HG02981 (cell line): Measurements from ENCODE around the gene PPP2R5C.
A peak's percentile ranks its signal among the peaks of the same experiment; 100 is the strongest.

ENCODE experiments used
- ATAC-seq: cut with Tn5 transposase; IDR thresholded peaks from one replicate; pipeline ENCODE4 v1.9.1; 2021; ENCODE audit warnings: mild to moderate bottlenecking, moderate library complexity; ENCODE audit not compliant: unreplicated experiment

The PPP2R5C gene

GRCh38 chr14:101838476-101838875, 77.0 kb downstream of the PPP2R5C start:
- no peak for ATAC-seq

DNA sequence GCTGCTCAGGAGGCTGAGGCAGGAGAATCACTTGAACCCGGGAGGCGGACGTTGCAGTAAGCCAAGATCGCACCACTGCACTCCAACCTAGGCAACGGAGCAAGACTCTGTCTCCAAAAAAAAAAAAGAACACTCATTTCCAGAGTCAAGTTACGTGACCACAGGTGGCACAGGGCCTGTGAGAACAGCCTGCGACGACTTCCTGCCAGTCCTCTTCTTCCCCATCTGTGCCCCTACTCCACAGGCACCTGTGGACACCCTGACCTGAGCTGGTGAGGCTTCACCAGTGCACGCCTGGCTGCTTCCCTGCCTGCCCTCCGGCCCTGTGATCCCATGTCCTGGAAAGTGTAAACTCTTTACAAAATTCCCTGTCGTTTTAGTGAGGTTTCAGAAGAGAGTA, 77.7 kb downstream of the PPP2R5C start:
- peak; percentile 42 for ATAC-seq

GRCh38 chr14:101839661-101840060, 78.2 kb downstream of the PPP2R5C start:
- no peak for ATAC-seq

DNA sequence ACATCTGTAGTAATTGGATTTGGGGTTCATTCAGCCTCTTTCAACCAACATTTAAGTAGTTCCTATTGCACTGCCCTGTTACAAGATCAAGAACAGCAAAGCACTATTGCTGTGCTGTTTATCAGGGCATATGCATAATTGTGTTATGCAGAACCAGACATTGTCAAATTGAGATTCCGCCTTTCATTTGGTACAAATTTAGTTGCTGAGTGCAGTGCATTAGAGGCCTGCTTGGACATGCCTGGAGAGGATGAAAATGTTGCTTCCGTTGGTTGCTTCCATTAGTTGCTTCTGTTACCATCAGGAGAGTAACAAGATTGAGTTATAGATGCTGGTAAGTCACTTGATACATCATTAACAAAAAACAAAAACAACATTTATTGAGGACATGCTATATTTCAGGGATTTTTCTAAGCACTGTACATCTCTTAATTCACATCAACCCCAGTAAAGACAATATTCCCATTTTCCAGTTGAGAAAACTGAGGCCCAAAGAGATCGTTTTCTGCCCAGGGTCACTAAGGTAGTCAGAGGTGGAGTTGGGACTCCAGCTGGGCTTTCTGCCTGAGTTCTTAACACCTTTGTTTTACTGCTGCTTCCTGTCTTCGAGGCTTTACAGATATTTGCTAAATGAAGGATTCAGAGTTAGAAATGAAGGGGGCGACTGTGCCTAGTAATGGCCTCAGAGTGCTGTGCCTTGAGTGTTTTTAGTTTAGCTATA, 79.3 kb downstream of the PPP2R5C start:
- no peak for ATAC-seq

- ATAC-seq: no peak
Measured at GRCh38 chr14:101843038-101843437, 81.5 kb downstream of the PPP2R5C start.

GRCh38 chr14:101843665-101844064, 82.2 kb downstream of the PPP2R5C start:
- ATAC-seq: peak; percentile 55

- no peak for ATAC-seq
Measured at GRCh38 chr14:101844219-101844618, 82.7 kb downstream of the PPP2R5C start.

DNA sequence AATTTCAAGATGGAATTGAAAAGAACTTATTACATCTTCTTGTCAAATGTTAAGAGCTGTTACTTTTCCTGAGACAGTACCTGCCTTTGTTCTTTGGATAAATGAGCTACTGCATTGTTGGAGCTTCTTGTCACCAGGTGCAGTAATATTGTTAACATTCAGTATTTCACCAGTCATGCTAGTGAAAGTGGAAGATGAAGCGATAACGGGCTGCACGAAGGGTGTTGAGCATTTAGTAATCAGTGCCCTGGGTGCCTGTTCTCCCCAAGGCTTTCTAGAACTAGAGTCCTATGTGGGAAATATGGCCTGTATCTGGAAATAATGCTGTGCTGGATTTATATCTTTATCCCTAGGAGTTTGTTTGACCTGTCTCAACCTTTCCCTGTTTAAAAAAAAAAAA, 83.2 kb downstream of the PPP2R5C start:
- no peak for ATAC-seq

DNA sequence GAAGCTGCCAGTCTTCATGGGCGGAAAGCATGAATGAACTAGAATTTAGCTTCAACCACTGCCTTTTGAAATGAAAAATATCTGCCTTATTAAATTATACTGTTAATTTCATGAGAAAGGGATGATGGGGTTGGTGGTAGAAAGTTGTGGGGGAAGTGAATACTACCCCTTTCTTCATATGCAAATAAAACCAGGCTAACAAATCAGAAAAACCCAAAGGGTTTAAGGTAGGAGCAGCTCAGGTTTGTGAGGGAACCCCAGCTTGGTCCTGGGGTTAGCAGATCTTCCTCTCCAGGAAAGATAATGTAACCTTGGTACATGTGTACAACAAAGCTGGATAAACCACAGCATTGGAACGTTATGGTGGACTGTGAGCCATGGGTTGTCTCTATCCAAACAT, 84.0 kb downstream of the PPP2R5C start:
- ATAC-seq: no peak

- ATAC-seq: no peak
Measured at GRCh38 chr14:101845896-101846295, 84.4 kb downstream of the PPP2R5C start.

GRCh38 chr14:101849125-101849524, 87.6 kb downstream of the PPP2R5C start:
- ATAC-seq: peak; percentile 77

DNA sequence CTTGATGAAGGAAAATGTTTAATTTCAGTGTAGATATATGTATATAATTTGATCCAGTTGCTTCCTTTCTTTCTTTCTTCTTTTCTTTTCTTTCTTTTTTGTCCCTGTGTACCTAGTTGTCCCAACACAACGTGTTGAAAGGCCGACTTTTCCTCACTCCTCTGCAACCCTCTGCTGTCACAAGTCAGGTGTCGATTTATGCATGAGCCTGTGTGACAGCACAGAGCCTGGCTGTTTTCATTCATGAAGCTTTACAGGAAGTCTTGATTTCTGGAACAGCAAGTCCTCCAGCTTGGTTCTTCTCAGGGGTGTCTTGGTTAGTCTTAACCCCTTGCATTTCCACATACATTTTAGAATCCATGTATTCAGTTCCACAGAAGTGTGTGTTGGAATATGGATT, 88.1 kb downstream of the PPP2R5C start:
- no peak for ATAC-seq

GRCh38 chr14:101851183-101851582, 89.7 kb downstream of the PPP2R5C start:
- no peak for ATAC-seq

DNA sequence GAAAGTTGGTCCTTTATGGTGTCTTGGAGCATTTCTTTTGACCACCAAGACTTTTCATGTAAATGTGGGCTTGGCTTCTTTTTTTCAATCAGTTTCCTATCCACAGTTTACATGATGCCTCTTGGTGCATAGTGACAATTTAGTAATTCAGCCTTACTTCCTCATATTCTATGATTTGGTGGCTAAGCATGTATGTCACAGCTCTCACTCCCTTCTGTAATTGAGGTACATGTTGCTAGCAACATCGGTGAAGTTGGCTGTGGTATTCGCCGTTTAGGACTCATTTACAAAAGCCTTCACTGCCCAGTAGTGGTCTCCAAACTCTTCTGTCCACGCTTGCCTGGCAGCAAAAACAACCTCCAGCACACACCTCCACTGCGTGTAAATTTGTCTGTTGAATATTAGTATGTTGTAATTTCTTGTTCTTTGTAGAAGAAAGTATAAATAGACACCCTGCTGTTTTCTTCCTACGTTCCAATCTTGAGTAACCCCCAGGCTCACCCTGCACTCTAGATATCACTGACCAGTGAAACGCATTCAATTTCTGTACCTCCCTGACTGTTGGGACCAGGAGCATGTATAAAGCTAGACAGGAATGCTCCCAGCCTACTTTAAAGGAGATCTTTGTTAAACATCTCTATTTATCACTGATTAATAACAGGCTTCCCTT, 90.4 kb downstream of the PPP2R5C start:
- ATAC-seq: no peak

DNA sequence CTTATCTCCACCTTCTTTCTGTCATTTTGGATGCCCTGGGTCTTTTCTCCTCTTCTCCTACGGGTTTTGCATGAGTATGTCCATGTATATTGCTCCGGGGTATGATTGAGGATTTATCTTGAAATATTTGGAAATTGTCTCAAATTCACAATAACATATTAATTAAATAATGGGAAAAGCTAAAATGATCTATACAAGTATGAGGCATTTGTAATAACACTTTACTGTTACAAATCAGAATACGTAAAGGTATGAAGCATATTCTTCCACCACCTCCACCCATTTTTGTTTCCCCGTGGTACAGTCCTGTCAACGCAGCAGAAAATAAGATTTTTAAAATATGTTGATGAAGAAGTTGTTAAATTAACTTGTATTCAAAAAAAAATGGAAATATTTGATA, 91.3 kb downstream of the PPP2R5C start:
- no peak for ATAC-seq

DNA sequence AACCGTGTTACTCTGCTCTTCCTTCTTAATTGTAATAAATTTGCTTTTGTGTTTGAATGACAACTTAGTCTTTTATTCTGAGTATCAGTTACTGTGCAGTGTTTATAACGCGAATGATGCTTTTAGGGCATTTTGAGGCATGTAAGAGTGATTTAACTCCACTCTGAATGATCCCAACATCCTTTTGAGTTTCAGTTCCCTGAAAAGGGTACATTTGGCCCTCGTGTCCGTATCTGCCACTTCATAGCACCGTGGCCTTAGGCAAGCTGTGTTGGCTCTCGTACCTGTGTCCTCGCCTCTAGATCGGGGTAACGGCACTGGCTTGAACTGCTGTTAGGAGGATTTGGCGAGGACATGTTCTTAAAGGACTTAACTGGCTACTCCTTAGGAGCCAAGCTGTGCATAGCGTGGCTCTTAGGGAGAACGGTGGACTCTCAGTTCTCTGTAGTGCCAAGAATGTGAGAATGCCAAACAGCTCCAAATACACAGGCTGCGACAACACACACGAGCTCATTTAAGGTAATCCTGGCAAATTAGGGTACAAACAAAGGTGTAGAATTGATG, 92.0 kb downstream of the PPP2R5C start:
- ATAC-seq: no peak

GRCh38 chr14:101854366-101854765, 92.9 kb downstream of the PPP2R5C start:
- ATAC-seq: no peak

- ATAC-seq: no peak
Measured at GRCh38 chr14:101855958-101856357, 94.4 kb downstream of the PPP2R5C start.

- ATAC-seq: no peak
Measured at GRCh38 chr14:101856536-101856935, 95.0 kb downstream of the PPP2R5C start.

DNA sequence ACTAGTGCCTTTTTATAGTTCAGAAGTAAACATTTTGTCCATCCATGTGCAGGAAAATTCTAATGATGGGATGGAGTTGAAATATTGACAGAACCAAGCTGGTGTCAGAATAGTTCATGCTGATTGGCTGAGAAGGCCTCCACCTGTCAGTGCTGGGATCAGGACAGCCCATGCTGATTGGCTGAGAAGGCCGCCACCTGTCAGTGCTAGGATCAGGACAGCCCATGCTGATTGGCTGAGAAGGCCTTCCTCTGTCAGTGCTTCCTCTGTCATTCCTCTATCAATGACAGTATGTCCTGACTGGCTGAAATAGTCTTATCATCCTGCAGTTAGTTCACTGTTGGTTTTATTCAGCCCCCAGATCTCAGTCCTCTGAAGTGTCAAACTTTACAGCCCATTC, 95.7 kb downstream of the PPP2R5C start:
- ATAC-seq: no peak

DNA sequence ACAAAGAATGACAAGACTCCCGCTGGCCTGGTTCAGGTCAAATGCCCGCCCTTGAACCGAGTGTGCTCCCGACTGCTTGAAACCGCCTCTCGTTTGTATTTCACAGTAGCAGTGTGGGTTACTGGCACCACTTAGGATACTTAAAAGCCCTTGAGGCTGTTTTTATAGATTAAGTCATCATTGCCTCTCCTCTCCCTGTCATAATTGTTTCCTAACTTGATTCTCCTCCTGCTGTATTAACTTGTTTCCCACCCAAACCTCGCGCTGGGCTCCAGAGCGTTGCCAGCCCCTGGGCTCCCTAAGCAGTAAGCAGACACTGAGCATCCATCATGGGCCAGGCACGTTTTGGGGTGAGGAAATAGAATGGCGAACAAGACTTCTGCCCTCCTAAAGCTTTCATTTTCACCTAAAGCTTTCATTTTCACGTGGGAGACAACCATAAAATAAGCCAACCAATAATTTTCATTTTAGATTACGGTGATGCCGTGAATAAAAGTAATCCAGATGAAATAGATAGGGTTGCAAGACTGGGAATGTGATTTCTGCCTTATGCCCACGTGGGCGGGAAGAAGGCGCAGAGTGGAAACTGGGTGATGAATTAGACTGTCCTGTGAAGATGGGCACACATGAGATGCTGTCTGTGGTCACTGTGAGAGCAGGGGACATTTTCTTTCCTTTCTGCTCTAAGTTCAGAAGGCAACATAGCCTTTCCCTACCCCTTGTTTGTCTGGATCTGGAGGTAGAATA, 97.5 kb downstream of the PPP2R5C start:
- no peak for ATAC-seq

GRCh38 chr14:101859538-101859902, 98.0 kb downstream of the PPP2R5C start:
- ATAC-seq: no peak
